Liver (tissue), 9 donors: ENCODE data around the gene ANK3. TPM values are rescaled to one million over a fixed set of nuclear protein-coding genes. Genes with fewer than 3 reads are reported as not detected.

ENCODE experiments used
- DNase-seq: peaks from one replicate; pipeline ENCODE4 v3.0.0-alpha.2; 2017; ENCODE audit warnings: low spot score
- H3K27ac ChIP-seq, 2 donors: one replicate each; pipeline ENCODE4 v1.7.0; 2013; ENCODE audit warnings: inconsistent platforms in 2 of 2, low read length in 2 of 2, control low read depth in 1 of 2, low read depth in 1 of 2, mild to moderate bottlenecking in 1 of 2
- H3K27me3 ChIP-seq, 4 donors: one replicate each; pipeline versions ENCODE4 v1.6.1 to v1.7.0; 2013; ENCODE audit warnings: low read length in 3 of 4, inconsistent platforms in 1 of 4, mild to moderate bottlenecking in 1 of 4, moderate library complexity in 1 of 4; ENCODE audit not compliant: control insufficient read depth in 4 of 4, insufficient read depth in 4 of 4
- H3K36me3 ChIP-seq, 4 donors: one replicate each; pipeline versions ENCODE4 v1.6.1 to v1.7.0; 2013; ENCODE audit warnings: low read length in 3 of 4, mild to moderate bottlenecking in 3 of 4, low read depth in 1 of 4, moderate library complexity in 1 of 4; ENCODE audit not compliant: control insufficient read depth in 4 of 4, insufficient read depth in 3 of 4
- H3K4me1 ChIP-seq, 4 donors: one replicate each; pipeline versions ENCODE4 v1.6.1 to v1.7.0; 2013; ENCODE audit warnings: low read length in 3 of 4, mild to moderate bottlenecking in 3 of 4, moderate library complexity in 1 of 4; ENCODE audit not compliant: control insufficient read depth in 4 of 4, insufficient read depth in 4 of 4
- H3K4me3 ChIP-seq, 3 donors: one replicate each; pipeline versions ENCODE4 v1.6.1 to v1.7.0; 2013; ENCODE audit warnings: low read length in 3 of 3, control low read depth in 1 of 3, low read depth in 1 of 3, mild to moderate bottlenecking in 1 of 3
- H3K9ac ChIP-seq, 2 donors: one replicate each; pipeline ENCODE4 v1.7.0; 2013; ENCODE audit warnings: low read length in 2 of 2, mild to moderate bottlenecking in 2 of 2, moderate library complexity in 2 of 2, control low read depth in 1 of 2, low read depth in 1 of 2
- H3K9me3 ChIP-seq, 4 donors: one replicate each; pipeline versions ENCODE4 v1.6.1 to v1.7.0; 2013; ENCODE audit warnings: low read length in 3 of 4; ENCODE audit not compliant: control insufficient read depth in 4 of 4
- ATF3 ChIP-seq: IDR thresholded peaks from 2 replicates; pipeline ENCODE4 v1.6.1; 2016; ENCODE audit warnings: antibody characterized with exemption
- CTCF ChIP-seq: fragments of 150-350 bp; IDR thresholded peaks from 2 replicates; pipeline ENCODE4 v1.5.1; 2017; ENCODE audit warnings: improper control_type of control experiment, low read depth, low read length; ENCODE audit not compliant: missing input control
- EGR1 ChIP-seq, 2 donors: IDR thresholded peaks; 2 replicates each; pipeline ENCODE4 v1.6.1; 2016 to 2018; ENCODE audit warnings: antibody characterized with exemption in 2 of 2, low read depth in 2 of 2
- FOXA1 ChIP-seq: IDR thresholded peaks from 2 replicates; pipeline ENCODE4 v1.6.1; 2016; ENCODE audit warnings: antibody characterized with exemption
- HNF4A ChIP-seq, 2 donors: conservative IDR thresholded peaks; 2 replicates each; pipeline ENCODE4 v1.6.1; 2016; ENCODE audit warnings: antibody characterized with exemption in 2 of 2, mild to moderate bottlenecking in 2 of 2
- HNF4G ChIP-seq: IDR thresholded peaks from 2 replicates; pipeline ENCODE4 v1.6.1; 2016; ENCODE audit warnings: antibody characterized with exemption
- JUND ChIP-seq, 2 donors: IDR thresholded peaks; 2 replicates each; pipeline ENCODE4 v1.6.1; 2016; ENCODE audit warnings: antibody characterized with exemption in 2 of 2
- MAX ChIP-seq: IDR thresholded peaks from 2 replicates; pipeline ENCODE4 v1.6.1; 2016; ENCODE audit warnings: antibody characterized with exemption
- NR2F2 ChIP-seq: IDR thresholded peaks from 2 replicates; pipeline ENCODE4 v1.6.1; 2016; ENCODE audit warnings: antibody characterized with exemption
- RAD21 ChIP-seq, 2 donors: IDR thresholded peaks; 2 replicates each; pipeline ENCODE4 v1.6.1; 2016; ENCODE audit warnings: antibody characterized with exemption in 2 of 2, mild to moderate bottlenecking in 2 of 2
- REST ChIP-seq: IDR thresholded peaks from 2 replicates; pipeline ENCODE4 v1.6.1; 2016; ENCODE audit warnings: antibody characterized with exemption, mild to moderate bottlenecking
- RXRA ChIP-seq, 2 donors: IDR thresholded peaks; 2 replicates each; pipeline ENCODE4 v1.6.1; 2017 to 2018; ENCODE audit warnings: antibody characterized with exemption in 2 of 2, mild to moderate bottlenecking in 1 of 2
- SP1 ChIP-seq: IDR thresholded peaks from 2 replicates; pipeline ENCODE4 v1.6.1; 2018; ENCODE audit warnings: antibody characterized with exemption, mild to moderate bottlenecking
- TAF1 ChIP-seq: conservative IDR thresholded peaks from 2 replicates; pipeline ENCODE4 v1.6.1; 2016; ENCODE audit warnings: antibody characterized with exemption, mild to moderate bottlenecking
- YY1 ChIP-seq: IDR thresholded peaks from 2 replicates; pipeline ENCODE4 v1.6.1; 2016; ENCODE audit warnings: antibody characterized with exemption, mild to moderate bottlenecking
- ZBTB33 ChIP-seq: IDR thresholded peaks from 2 replicates; pipeline ENCODE4 v1.6.1; 2016; ENCODE audit warnings: antibody characterized with exemption
- WGBS: extraction: QIAGEN DNeasy Blood & Tissue Kit; methylation state at CpG from one replicate; pipeline ENCODE4 v1.1.7; 2013; 5-methylcytosine and 5-hydroxymethylcytosine counted together
- polyA plus RNA-seq, 2 donors: library from polyadenylated mRNA; stranded (reverse) in 1 of 2; unstranded in 1 of 2; fragments of 200-250 nt in 1 of 2; fragments of >200 nt in 1 of 2; fragmentation: Nextera tagmentation in 1 of 2; extraction: Ambion mirVana in 1 of 2; gene quantifications; one replicate each; pipeline versions ENCODE4 v1.2.1 to v1.2.3, GENCODE V29; 2013 to 2015
- total RNA-seq, 2 donors: library from RNA; depleted of rRNA; stranded (reverse); fragments of >200 nt; gene quantifications; one replicate each; pipeline ENCODE4 v1.2.3, GENCODE V29; 2014
- donor health status: healthy.
- donor health status: healthy.
- donor health status: healthy.
- donor health status: healthy.
- donor health status: healthy.

Gene ANK3
- total and polyA plus RNA-seq, 4 donors: 5.7 to 30.0 (median 9.7) TPM

GRCh38 chr10:60137292-60137992 lies 252.2 kb downstream of the ANK3 start (continued):
- TF ChIP-seq REST (no peak), SP1 (no peak), TAF1 (no peak), HNF4A (conservative IDR thresholded peaks at IDR 0.05) (no peak)

GRCh38 chr10:60135020-60135419 lies 254.7 kb downstream of the ANK3 start:
- TF ChIP-seq JUND (IDR thresholded peaks at IDR 0.05): no peak
- TF ChIP-seq NR2F2: no peak
- no peak for TF ChIP-seq CTCF
- no peak for TF ChIP-seq RAD21 (IDR thresholded peaks at IDR 0.05)
- TF ChIP-seq REST: no peak
- no peak for TF ChIP-seq HNF4A (conservative IDR thresholded peaks at IDR 0.05)
- TF ChIP-seq RXRA (IDR thresholded peaks at IDR 0.05): no peak
- no peak for TF ChIP-seq EGR1 (IDR thresholded peaks at IDR 0.05; ENCODE audit: low read depth in 2 of 2)
- no peak for TF ChIP-seq SP1
- TF ChIP-seq ZBTB33: no peak
- TF ChIP-seq ATF3: no peak
- no peak for TF ChIP-seq FOXA1
- TF ChIP-seq HNF4G: no peak
- no peak for TF ChIP-seq YY1
- no peak for TF ChIP-seq MAX
- 79% methylated on average over 3 of the region's 3 CpGs for WGBS
- H3K9ac ChIP-seq: no peak overlapping the region
- H3K27ac ChIP-seq: no peak overlapping the region
- H3K4me1 ChIP-seq: no peaks in the 10 kb centered on the region
- H3K36me3 ChIP-seq: no peaks in the 10 kb centered on the region
- H3K9me3 ChIP-seq: no peaks in the 10 kb centered on the region
- DNase-seq: no peak
- no peak overlapping the region for H3K4me3 ChIP-seq
- H3K27me3 ChIP-seq: no peaks in the 10 kb centered on the region
